ENCODE measurements around the gene LYRM4. TPM values are rescaled to one million over a fixed set of nuclear protein-coding genes. Genes with fewer than 3 reads are reported as not detected.

The LYRM4 gene
- polyA plus RNA-seq, 2 of the 4 experiments (the other 2 are of a cell fraction) = 25.6 to 43.3 TPM

GRCh38 chr6:5208057-5208456 is 52.7 kb downstream of the LYRM4 start:
- Histone ChIP-seq H3K9me3 (no peaks in the 10 kb centered on the region), H3K4me3 (no peak overlapping the region), H3K4me2 (no peak overlapping the region), H3K27ac (no peak overlapping the region), H3K4me1 (peaks cover 21% of the 10 kb centered on the region)
- TF ChIP-seq TP53 (CRISPR knock-in tag; IDR thresholded peaks at IDR 0.05) (no peak), ZFP36 (IDR thresholded peaks at IDR 0.05; ENCODE audit: borderline replicate concordance, partially characterized antibody) (no peak), JUN (IDR thresholded peaks at IDR 0.05) (no peak), SREBF2 (IDR thresholded peaks at IDR 0.05) (no peak), NFE2L2 (conservative IDR thresholded peaks at IDR 0.05; ENCODE audit: low read length) (no peak), ELK1 (IDR thresholded peaks at IDR 0.05; ENCODE audit: low read depth, low read length) (no peak)
- TF ChIP-seq, protein P1, sequence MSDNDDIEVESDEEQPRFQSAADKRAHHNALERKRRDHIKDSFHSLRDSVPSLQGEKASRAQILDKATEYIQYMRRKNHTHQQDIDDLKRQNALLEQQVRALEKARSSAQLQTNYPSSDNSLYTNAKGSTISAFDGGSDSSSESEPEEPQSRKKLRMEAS (IDR thresholded peaks at IDR 0.05) = no peak
- ChIA-PET POLR2A (no interaction called here), CTCF (interaction anchor here (0.6 kb wide), 1 partner anchor 50 kb away, joined by 3 read pairs; no protein-coding TSS in a partner anchor)
- DNase-seq (ENCODE audit: low read depth in 1 of 2, low spot score in 1 of 2) (no peak), FAIRE-seq (no peak), ATAC-seq (no peak)
- WGBS (ENCODE audit: missing lambda C conversion rate) = 89% methylated on average over 2 of the region's 2 CpGs

DNA sequence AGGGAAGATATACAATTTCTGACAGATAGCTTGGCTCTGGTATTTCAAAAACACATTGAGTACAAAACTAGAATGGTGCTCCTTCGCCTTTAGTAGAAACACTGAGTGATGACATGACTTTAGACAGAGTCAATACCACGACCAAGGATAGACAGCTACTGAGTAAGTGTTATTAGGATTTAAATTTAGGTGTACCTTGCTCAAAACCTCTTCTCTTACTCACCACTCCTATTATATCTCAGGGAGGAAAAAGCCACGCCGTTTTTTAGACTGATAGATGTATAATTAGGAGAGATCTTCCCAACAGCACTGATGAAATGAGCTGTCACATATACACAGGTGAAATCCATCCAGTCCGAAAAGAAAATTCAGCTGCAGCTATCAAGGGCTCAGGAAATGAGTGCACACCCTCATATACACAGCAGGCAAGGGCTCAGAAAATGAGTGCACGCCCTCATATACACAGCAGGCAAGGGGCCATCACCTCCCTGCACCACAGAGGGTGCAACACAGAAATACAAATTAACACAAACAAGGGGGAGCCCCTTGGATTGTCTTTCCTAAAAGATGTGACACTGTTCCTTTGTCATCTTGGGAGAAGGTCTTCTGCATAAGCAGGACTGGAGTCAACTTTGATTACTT is 53.7 kb downstream of the LYRM4 start:
- POLR2A ChIA-PET = no interaction called here
- DNase-seq (ENCODE audit: low read depth in 1 of 2, low spot score in 1 of 2) (no peak), ATAC-seq (no peak), FAIRE-seq (no peak)
- CTCF ChIA-PET = interaction anchor here (1.6 kb wide), 1 partner anchor 64 kb away, joined by 5 read pairs; no protein-coding TSS in a partner anchor
- no peak overlapping the region for H3K4me2 ChIP-seq
- no peak overlapping the region for H3K4me3 ChIP-seq
- H3K27ac ChIP-seq = no peak overlapping the region
- peaks cover 21% of the 10 kb centered on the region for H3K4me1 ChIP-seq
- 85% methylated on average over 6 of the region's 6 CpGs for WGBS (ENCODE audit: missing lambda C conversion rate)
- no peaks in the 10 kb centered on the region for H3K9me3 ChIP-seq
- no peak for TF ChIP-seq CHD2 (IDR thresholded peaks at IDR 0.05; ENCODE audit: low read length, partially characterized antibody)

GRCh38 chr6:5205877-5206850 is 54.6 kb downstream of the LYRM4 start:
- ATAC-seq (0 out of 6 replicates have a peak, but pooled peaks of 1 of the 2 experiments have one; percentile 29), FAIRE-seq (no peak), DNase-seq (ENCODE audit: low read depth in 1 of 2, low spot score in 1 of 2) (peak in 1 of 2 experiments; percentile 29)
- H3K27ac ChIP-seq = peak overlapping the region; percentile 6 to 33; a peak in 3 of 6 replicates
- CTCF ChIA-PET = interaction anchor here (1.1 to 1.6 kb wide), 2 partner anchors 17 to 63 kb away, joined by 3 to 5 read pairs; no protein-coding TSS in a partner anchor
- H3K4me2 ChIP-seq = peak overlapping the region; percentile 58
- TF ChIP-seq CEBPB (IDR thresholded peaks at IDR 0.05) = peak; percentile 39 to 55; a peak in 3 of 4 replicates
- no peak for TF ChIP-seq E2F6 (IDR thresholded peaks at IDR 0.05; ENCODE audit: borderline replicate concordance, low read depth)
- no peaks in the 10 kb centered on the region for H3K9me3 ChIP-seq
- H3K4me3 ChIP-seq = no peak overlapping the region
- 80% methylated on average over 5 of the region's 7 CpGs for WGBS (ENCODE audit: missing lambda C conversion rate)
- H3K4me1 ChIP-seq = peaks cover 21% of the 10 kb centered on the region
- POLR2A ChIA-PET = no interaction called here

- ChIA-PET CTCF (interaction anchor here (1.1 kb wide), 1 partner anchor 18 kb away, joined by 3 read pairs; no protein-coding TSS in a partner anchor), POLR2A (no interaction called here)
- WGBS (ENCODE audit: missing lambda C conversion rate) = 95% methylated on average over 6 of the region's 6 CpGs
- peaks cover 21% of the 10 kb centered on the region for H3K4me1 ChIP-seq
- H3K9me3 ChIP-seq = no peaks in the 10 kb centered on the region
- DNase-seq (ENCODE audit: low read depth in 1 of 2, low spot score in 1 of 2) (no peak), FAIRE-seq (no peak), ATAC-seq (no peak)
- no peak overlapping the region for H3K4me3 ChIP-seq
- TF ChIP-seq RARB (CRISPR knock-in tag; IDR thresholded peaks at IDR 0.05) (no peak), REST (IDR thresholded peaks at IDR 0.05) (no peak)
- peak overlapping the region; percentile 58; the same call in 1 of the 3 replicates for H3K4me2 ChIP-seq
- H3K27ac ChIP-seq = peak overlapping the region; percentile 6 to 33; a peak in 1 of 6 replicates
These were observed 55.7 kb downstream of the LYRM4 start for GRCh38 chr6:5205035-5205507.

Measured in A549 (cell line).